ENCODE measurements around the gene INTS4.
"Not testable (repeated sequence)": the region's sequence is repeated elsewhere in the genome, so short reads cannot be mapped to it uniquely, and the experiment has no call there.

INTS4 gene

GRCh38 chr11:77886401-77886800 is 108.1 kb downstream of the INTS4 start:
- ChIA-PET CTCF (no interaction called here), POLR2A (no interaction called here)
- DNase-seq (ENCODE audit: extremely low spot score): no peak
- TF ChIP-seq ELF4 (IDR thresholded peaks at IDR 0.05) (no peak), FOXA1 (IDR thresholded peaks at IDR 0.05) (no peak), TARDBP (IDR thresholded peaks at IDR 0.05) (no peak), BHLHE40 (IDR thresholded peaks at IDR 0.05; ENCODE audit: borderline replicate concordance) (no peak), L3MBTL2 (conservative IDR thresholded peaks at IDR 0.05) (no peak)
- TF ChIP-seq, protein P1, sequence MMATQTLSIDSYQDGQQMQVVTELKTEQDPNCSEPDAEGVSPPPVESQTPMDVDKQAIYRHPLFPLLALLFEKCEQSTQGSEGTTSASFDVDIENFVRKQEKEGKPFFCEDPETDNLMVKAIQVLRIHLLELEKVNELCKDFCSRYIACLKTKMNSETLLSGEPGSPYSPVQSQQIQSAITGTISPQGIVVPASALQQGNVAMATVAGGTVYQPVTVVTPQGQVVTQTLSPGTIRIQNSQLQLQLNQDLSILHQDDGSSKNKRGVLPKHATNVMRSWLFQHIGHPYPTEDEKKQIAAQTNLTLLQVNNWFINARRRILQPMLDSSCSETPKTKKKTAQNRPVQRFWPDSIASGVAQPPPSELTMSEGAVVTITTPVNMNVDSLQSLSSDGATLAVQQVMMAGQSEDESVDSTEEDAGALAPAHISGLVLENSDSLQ (IDR thresholded peaks at IDR 0.05): no peak

- TF ChIP-seq BHLHE40 (IDR thresholded peaks at IDR 0.05; ENCODE audit: borderline replicate concordance) (no peak), CTBP1 (IDR thresholded peaks at IDR 0.05; ENCODE audit: borderline replicate concordance) (no peak), ARNT (IDR thresholded peaks at IDR 0.05) (no peak), L3MBTL2 (conservative IDR thresholded peaks at IDR 0.05) (no peak), NFRKB (IDR thresholded peaks at IDR 0.05) (no peak), ZNF384 (IDR thresholded peaks at IDR 0.05) (no peak), FOXK2 (IDR thresholded peaks at IDR 0.05) (no peak), SUZ12 (IDR thresholded peaks at IDR 0.05) (no peak), TARDBP (IDR thresholded peaks at IDR 0.05) (no peak)
- CTCF ChIA-PET: no interaction called here
- DNase-seq (ENCODE audit: extremely low spot score): no peak
- POLR2A ChIA-PET: no interaction called here
Measured at GRCh38 chr11:77884829-77885190, 109.7 kb downstream of the INTS4 start.

- no peak for TF ChIP-seq SP1 (IDR thresholded peaks at IDR 0.05)
- TF ChIP-seq ZNF384 (IDR thresholded peaks at IDR 0.05): no peak
- TF ChIP-seq L3MBTL2 (conservative IDR thresholded peaks at IDR 0.05): no peak
- TF ChIP-seq, protein P1 (IDR thresholded peaks at IDR 0.05): no peak
- no peak for TF ChIP-seq SUZ12 (IDR thresholded peaks at IDR 0.05)
- no peak for TF ChIP-seq ARNT (IDR thresholded peaks at IDR 0.05)
- no peak for TF ChIP-seq CTBP1 (IDR thresholded peaks at IDR 0.05; ENCODE audit: borderline replicate concordance)
- no peak for TF ChIP-seq HDGF (IDR thresholded peaks at IDR 0.05; ENCODE audit: borderline replicate concordance)
- TF ChIP-seq BHLHE40 (IDR thresholded peaks at IDR 0.05; ENCODE audit: borderline replicate concordance): no peak
- no peak for TF ChIP-seq NFRKB (IDR thresholded peaks at IDR 0.05)
- no peak for TF ChIP-seq FOXM1 (IDR thresholded peaks at IDR 0.05; ENCODE audit: borderline replicate concordance)
- no peak for TF ChIP-seq TARDBP (IDR thresholded peaks at IDR 0.05)
- POLR2A ChIA-PET: no interaction called here
- DNase-seq (ENCODE audit: extremely low spot score): no peak
- CTCF ChIA-PET: no interaction called here
Measured at GRCh38 chr11:77884186-77884828, 110.2 kb downstream of the INTS4 start.

DNA sequence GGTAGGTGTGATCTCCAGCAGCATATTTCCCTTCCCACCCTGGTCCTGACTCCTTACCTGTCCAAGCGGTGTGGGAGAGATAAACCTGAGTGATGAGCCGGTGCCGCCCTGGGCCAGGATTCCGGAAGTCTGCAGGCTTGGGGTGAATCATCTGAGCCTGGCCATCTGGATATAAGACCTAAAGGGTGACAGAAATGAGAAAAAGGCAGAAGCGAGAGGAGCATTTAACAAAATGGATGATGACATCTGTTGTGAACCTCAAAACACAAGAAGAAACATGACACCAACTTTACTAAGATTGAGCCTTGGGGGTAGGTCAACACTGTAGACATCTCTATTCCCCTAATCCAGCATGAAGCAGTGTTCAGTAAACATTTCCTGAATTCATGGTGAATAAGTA is 110.7 kb downstream of the INTS4 start:
- ChIA-PET CTCF (no interaction called here), POLR2A (no interaction called here)
- TF ChIP-seq ZNF384 (IDR thresholded peaks at IDR 0.05) (no peak), HDGF (IDR thresholded peaks at IDR 0.05; ENCODE audit: borderline replicate concordance) (no peak), FOXM1 (IDR thresholded peaks at IDR 0.05; ENCODE audit: borderline replicate concordance) (no peak), SP1 (IDR thresholded peaks at IDR 0.05) (no peak), FOXK2 (IDR thresholded peaks at IDR 0.05) (no peak), ELF4 (IDR thresholded peaks at IDR 0.05) (no peak), ARNT (IDR thresholded peaks at IDR 0.05) (no peak), SUZ12 (IDR thresholded peaks at IDR 0.05) (no peak), CTBP1 (IDR thresholded peaks at IDR 0.05; ENCODE audit: borderline replicate concordance) (no peak), BHLHE40 (IDR thresholded peaks at IDR 0.05; ENCODE audit: borderline replicate concordance) (no peak), LEF1 (IDR thresholded peaks at IDR 0.05; ENCODE audit: borderline replicate concordance) (no peak), NFRKB (IDR thresholded peaks at IDR 0.05) (no peak), L3MBTL2 (conservative IDR thresholded peaks at IDR 0.05) (no peak)
- TF ChIP-seq, protein P1 (IDR thresholded peaks at IDR 0.05): no peak
- DNase-seq (ENCODE audit: extremely low spot score): no peak

- ChIA-PET POLR2A (no interaction called here), CTCF (interaction anchor here (0.8 kb wide), 1 partner anchor 92 kb away, joined by 3 read pairs; no protein-coding TSS in a partner anchor)
- no peak for DNase-seq (ENCODE audit: extremely low spot score)
- TF ChIP-seq NFRKB (IDR thresholded peaks at IDR 0.05) (no peak), FOXA1 (IDR thresholded peaks at IDR 0.05) (no peak), FOXM1 (IDR thresholded peaks at IDR 0.05; ENCODE audit: borderline replicate concordance) (no peak), LEF1 (IDR thresholded peaks at IDR 0.05; ENCODE audit: borderline replicate concordance) (no peak), L3MBTL2 (conservative IDR thresholded peaks at IDR 0.05) (no peak)
- TF ChIP-seq, protein P1 (IDR thresholded peaks at IDR 0.05): no peak
Measured at GRCh38 chr11:77882396-77882795, 112.1 kb downstream of the INTS4 start.

- no peak for TF ChIP-seq CTBP1 (IDR thresholded peaks at IDR 0.05; ENCODE audit: borderline replicate concordance)
- TF ChIP-seq SP1 (IDR thresholded peaks at IDR 0.05): no peak
- TF ChIP-seq BHLHE40 (IDR thresholded peaks at IDR 0.05; ENCODE audit: borderline replicate concordance): no peak
- TF ChIP-seq, protein P1 (IDR thresholded peaks at IDR 0.05): no peak
- TF ChIP-seq NFRKB (IDR thresholded peaks at IDR 0.05): no peak
- TF ChIP-seq ARNT (IDR thresholded peaks at IDR 0.05): no peak
- TF ChIP-seq LEF1 (IDR thresholded peaks at IDR 0.05; ENCODE audit: borderline replicate concordance): no peak
- no peak for TF ChIP-seq TARDBP (IDR thresholded peaks at IDR 0.05)
- no peak for TF ChIP-seq SUZ12 (IDR thresholded peaks at IDR 0.05)
- TF ChIP-seq FOXA1 (IDR thresholded peaks at IDR 0.05): no peak
- TF ChIP-seq ELF4 (IDR thresholded peaks at IDR 0.05): no peak
- DNase-seq (ENCODE audit: extremely low spot score): no peak
- CTCF ChIA-PET: no interaction called here
- POLR2A ChIA-PET: no interaction called here
Measured at GRCh38 chr11:77879218-77879617, 115.2 kb downstream of the INTS4 start.

GRCh38 chr11:77878247-77878646 is 116.2 kb downstream of the INTS4 start:
- CTCF ChIA-PET; POLR2A ChIA-PET; DNase-seq (ENCODE audit: extremely low spot score): not testable (repeated sequence)
